PC-9 (cell line): Measurements from ENCODE around the gene ST6GALNAC2.

Experiments
- EZH2 ChIP-seq: fragments of 200-600 bp; sonication (generic); IDR thresholded peaks from 2 replicates; pipeline ENCODE4 v1.8.0; 2017; ENCODE audit warnings: antibody characterized with exemption, low read depth
- TF ChIP-seq, protein P1 (sequence below): fragments of 200-600 bp; sonication (generic); conservative IDR thresholded peaks from 2 replicates; pipeline ENCODE4 v1.6.1; 2017; ENCODE audit warnings: mixed run types, antibody characterized with exemption, mild to moderate bottlenecking, moderate library complexity

GRCh38 chr17:76538941-76539570 lies 46.6 kb downstream of the ST6GALNAC2 start:
- TF ChIP-seq, protein P1, sequence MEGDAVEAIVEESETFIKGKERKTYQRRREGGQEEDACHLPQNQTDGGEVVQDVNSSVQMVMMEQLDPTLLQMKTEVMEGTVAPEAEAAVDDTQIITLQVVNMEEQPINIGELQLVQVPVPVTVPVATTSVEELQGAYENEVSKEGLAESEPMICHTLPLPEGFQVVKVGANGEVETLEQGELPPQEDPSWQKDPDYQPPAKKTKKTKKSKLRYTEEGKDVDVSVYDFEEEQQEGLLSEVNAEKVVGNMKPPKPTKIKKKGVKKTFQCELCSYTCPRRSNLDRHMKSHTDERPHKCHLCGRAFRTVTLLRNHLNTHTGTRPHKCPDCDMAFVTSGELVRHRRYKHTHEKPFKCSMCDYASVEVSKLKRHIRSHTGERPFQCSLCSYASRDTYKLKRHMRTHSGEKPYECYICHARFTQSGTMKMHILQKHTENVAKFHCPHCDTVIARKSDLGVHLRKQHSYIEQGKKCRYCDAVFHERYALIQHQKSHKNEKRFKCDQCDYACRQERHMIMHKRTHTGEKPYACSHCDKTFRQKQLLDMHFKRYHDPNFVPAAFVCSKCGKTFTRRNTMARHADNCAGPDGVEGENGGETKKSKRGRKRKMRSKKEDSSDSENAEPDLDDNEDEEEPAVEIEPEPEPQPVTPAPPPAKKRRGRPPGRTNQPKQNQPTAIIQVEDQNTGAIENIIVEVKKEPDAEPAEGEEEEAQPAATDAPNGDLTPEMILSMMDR: no peak
- no peak for TF ChIP-seq EZH2
